Activated T-cell treated with anti-CD3 and anti-CD28 coated beads for 1 hour (primary cell): ENCODE data around the gene PRDM12.
A peak's percentile ranks its signal among the peaks of the same experiment; 100 is the strongest.
"Not testable (repeated sequence)": the region's sequence is repeated elsewhere in the genome, so short reads cannot be mapped to it uniquely, and the experiment has no call there.

Source experiments
- DNase-seq: peaks from one replicate; pipeline ENCODE4 v3.0.0-alpha.2; 2020; ENCODE audit warnings: low read depth

The PRDM12 gene

GRCh38 chr9:130663977-130664250 lies 480 bp upstream of the PRDM12 start:
- no peak for DNase-seq

- DNase-seq: no peak
These were observed 636 bp downstream of the PRDM12 start for GRCh38 chr9:130665029-130665430.

GRCh38 chr9:130665431-130666392 lies 1.3 kb downstream of the PRDM12 start:
- no peak for DNase-seq

- DNase-seq: no peak
These were observed 2.2 kb downstream of the PRDM12 start for GRCh38 chr9:130666393-130667119.

GRCh38 chr9:130667120-130667435 lies 2.7 kb downstream of the PRDM12 start:
- no peak for DNase-seq

GRCh38 chr9:130668196-130668595 lies 3.8 kb downstream of the PRDM12 start:
- no peak for DNase-seq

GRCh38 chr9:130668659-130669058 lies 4.3 kb downstream of the PRDM12 start:
- DNase-seq: no peak

GRCh38 chr9:130669965-130670364 lies 5.6 kb downstream of the PRDM12 start:
- no peak for DNase-seq

- DNase-seq: no peak
These were observed 6.2 kb downstream of the PRDM12 start for GRCh38 chr9:130670644-130671043.

- DNase-seq: no peak
These were observed 8.1 kb downstream of the PRDM12 start for GRCh38 chr9:130672466-130672865.

GRCh38 chr9:130672933-130673615 lies 8.7 kb downstream of the PRDM12 start:
- no peak for DNase-seq

- DNase-seq: no peak
These were observed 11.0 kb downstream of the PRDM12 start for GRCh38 chr9:130675396-130675795.

- DNase-seq: no peak
These were observed 12.9 kb downstream of the PRDM12 start for GRCh38 chr9:130677252-130677651.

GRCh38 chr9:130680836-130681768 lies 16.7 kb downstream of the PRDM12 start:
- peak; percentile 36 for DNase-seq

- DNase-seq: no peak
These were observed 17.5 kb downstream of the PRDM12 start for GRCh38 chr9:130681769-130682420.

- DNase-seq: peak; percentile 53
These were observed 18.2 kb downstream of the PRDM12 start for GRCh38 chr9:130682421-130683121.

GRCh38 chr9:130685104-130685503 lies 20.7 kb downstream of the PRDM12 start:
- DNase-seq: no peak

- DNase-seq: not testable (repeated sequence)
These were observed 21.6 kb downstream of the PRDM12 start for GRCh38 chr9:130685945-130686344.

- DNase-seq: no peak
These were observed 23.2 kb downstream of the PRDM12 start for GRCh38 chr9:130687615-130688014.

GRCh38 chr9:130688072-130688471 lies 23.7 kb downstream of the PRDM12 start:
- no peak for DNase-seq

- no peak for DNase-seq
These were observed 25.2 kb downstream of the PRDM12 start for GRCh38 chr9:130689572-130689936.
